Measurements from ENCODE around the gene LGMN. TPM values are rescaled to one million over a fixed set of nuclear protein-coding genes. Genes with fewer than 3 reads are reported as not detected.
A peak's percentile ranks its signal among the peaks of the same experiment; 100 is the strongest.

Gene LGMN
- total RNA-seq, 2 donors from 2014 or later: 83.6 to 167 TPM

DNA sequence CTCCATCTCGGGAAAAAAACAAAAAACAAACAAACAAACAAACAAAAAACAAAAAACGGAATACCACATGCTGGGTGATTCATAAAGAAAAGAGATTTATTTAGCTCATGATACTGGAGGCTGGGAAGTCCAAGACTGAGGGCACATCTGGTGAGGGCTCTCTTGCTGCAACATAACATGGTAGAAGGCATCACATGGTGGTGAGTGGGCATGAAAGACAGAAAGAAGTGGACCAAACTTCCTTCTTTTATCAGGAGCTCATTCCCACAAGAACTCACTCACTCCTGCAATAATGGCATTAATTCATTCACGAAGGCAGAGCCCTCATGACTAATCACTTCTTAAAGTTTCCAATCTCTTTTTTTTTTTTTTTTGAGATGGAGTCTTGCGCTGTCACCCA is 8.0 kb upstream of the LGMN start:
- Histone ChIP-seq H3K27ac (no peak overlapping the region), H3K4me1 (ENCODE audit: control insufficient read depth in 1 of 2, low read depth in 2 of 2) (no peaks in the 10 kb centered on the region), H3K36me3 (no peaks in the 10 kb centered on the region), H3K9me3 (no peaks in the 10 kb centered on the region), H3K4me3 (no peak overlapping the region), H3K27me3 (replicated peaks; ENCODE audit: insufficient read depth) (no peaks in the 10 kb centered on the region)
- no peak for ATAC-seq (ENCODE audit: insufficient number of reproducible peaks, low FRiP score, low read depth)
- no peak for DNase-seq (ENCODE audit: low spot score)
- TF ChIP-seq, protein P1, sequence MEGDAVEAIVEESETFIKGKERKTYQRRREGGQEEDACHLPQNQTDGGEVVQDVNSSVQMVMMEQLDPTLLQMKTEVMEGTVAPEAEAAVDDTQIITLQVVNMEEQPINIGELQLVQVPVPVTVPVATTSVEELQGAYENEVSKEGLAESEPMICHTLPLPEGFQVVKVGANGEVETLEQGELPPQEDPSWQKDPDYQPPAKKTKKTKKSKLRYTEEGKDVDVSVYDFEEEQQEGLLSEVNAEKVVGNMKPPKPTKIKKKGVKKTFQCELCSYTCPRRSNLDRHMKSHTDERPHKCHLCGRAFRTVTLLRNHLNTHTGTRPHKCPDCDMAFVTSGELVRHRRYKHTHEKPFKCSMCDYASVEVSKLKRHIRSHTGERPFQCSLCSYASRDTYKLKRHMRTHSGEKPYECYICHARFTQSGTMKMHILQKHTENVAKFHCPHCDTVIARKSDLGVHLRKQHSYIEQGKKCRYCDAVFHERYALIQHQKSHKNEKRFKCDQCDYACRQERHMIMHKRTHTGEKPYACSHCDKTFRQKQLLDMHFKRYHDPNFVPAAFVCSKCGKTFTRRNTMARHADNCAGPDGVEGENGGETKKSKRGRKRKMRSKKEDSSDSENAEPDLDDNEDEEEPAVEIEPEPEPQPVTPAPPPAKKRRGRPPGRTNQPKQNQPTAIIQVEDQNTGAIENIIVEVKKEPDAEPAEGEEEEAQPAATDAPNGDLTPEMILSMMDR (IDR thresholded peaks at IDR 0.05): no peak

DNA sequence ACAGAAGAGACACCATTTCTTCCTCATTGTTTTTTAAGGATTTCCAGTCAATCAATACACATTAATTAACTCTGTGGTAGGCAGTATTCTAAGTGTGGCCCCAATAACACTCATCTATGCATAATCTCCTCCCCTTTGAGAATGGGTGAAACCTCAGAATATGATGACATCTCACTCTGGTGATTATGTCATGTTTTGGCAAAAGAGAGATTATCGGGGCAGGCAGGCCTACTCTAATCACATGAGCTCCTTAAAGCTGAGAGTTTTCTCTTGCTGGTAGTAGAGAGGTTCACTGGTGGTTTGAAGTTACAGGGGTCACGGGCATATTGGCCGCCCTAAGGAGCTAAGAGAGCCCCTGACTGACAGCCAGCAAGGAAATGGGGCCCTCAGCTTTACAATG is 7.1 kb upstream of the LGMN start:
- no peak for ATAC-seq (ENCODE audit: insufficient number of reproducible peaks, low FRiP score, low read depth)
- Histone ChIP-seq H3K36me3 (no peaks in the 10 kb centered on the region), H3K4me3 (no peak overlapping the region), H3K9me3 (no peaks in the 10 kb centered on the region), H3K27me3 (replicated peaks; ENCODE audit: insufficient read depth) (no peaks in the 10 kb centered on the region), H3K27ac (no peak overlapping the region), H3K4me1 (ENCODE audit: control insufficient read depth in 1 of 2, low read depth in 2 of 2) (no peaks in the 10 kb centered on the region)
- TF ChIP-seq, protein P1 (IDR thresholded peaks at IDR 0.05): no peak
- no peak for DNase-seq (ENCODE audit: low spot score)

DNA sequence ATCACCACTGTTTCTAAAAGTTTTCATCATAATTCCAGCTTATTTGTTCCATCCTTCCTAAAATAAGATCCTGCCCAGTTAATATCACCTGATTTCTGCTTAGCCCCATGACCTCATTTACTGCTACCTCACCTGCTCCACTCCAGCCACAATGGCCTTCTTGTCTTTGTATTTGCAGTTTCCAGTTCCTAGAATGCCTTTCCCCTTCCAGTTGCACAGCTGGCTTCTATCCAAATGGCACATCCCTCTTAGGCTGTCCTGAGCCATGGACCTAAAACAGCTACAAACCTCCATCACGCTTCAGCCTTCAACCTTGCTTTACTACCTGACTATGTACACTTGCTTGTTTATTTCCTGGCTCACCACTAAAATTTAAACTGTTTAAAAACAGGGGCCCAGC is 6.5 kb upstream of the LGMN start:
- Histone ChIP-seq H3K4me3 (no peak overlapping the region), H3K36me3 (no peaks in the 10 kb centered on the region), H3K4me1 (ENCODE audit: control insufficient read depth in 1 of 2, low read depth in 2 of 2) (no peaks in the 10 kb centered on the region), H3K27ac (no peak overlapping the region), H3K27me3 (replicated peaks; ENCODE audit: insufficient read depth) (no peaks in the 10 kb centered on the region), H3K9me3 (no peaks in the 10 kb centered on the region)
- ATAC-seq (ENCODE audit: insufficient number of reproducible peaks, low FRiP score, low read depth) (no peak), DNase-seq (ENCODE audit: low spot score) (no peak)
- TF ChIP-seq, protein P1 (IDR thresholded peaks at IDR 0.05): no peak

DNA sequence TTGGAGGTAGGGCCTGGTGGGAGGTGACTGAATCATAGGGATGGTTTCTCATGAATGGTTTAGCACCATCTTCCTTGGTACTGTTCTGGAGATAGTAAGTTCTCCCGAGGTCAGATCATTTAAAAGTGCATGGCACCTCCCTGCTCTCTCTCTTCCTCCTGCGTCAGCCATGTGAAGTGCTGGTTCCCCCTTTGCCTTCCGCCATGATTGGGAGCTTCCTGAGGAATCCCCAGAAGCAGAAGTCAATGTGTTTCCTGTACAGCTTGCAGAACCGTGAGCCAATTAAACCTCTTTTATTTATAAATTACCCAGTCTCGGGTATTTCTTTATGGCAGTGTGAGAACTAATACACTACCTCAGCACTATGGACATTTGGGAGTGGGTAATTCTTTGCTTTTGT is 4.8 kb upstream of the LGMN start:
- DNase-seq (ENCODE audit: low spot score): no peak
- TF ChIP-seq, protein P1 (IDR thresholded peaks at IDR 0.05): no peak
- no peak for ATAC-seq (ENCODE audit: insufficient number of reproducible peaks, low FRiP score, low read depth)
- Histone ChIP-seq H3K36me3 (no peaks in the 10 kb centered on the region), H3K4me1 (ENCODE audit: control insufficient read depth in 1 of 2, low read depth in 2 of 2) (peaks cover 0 to 6% of the 10 kb centered on the region in 2 donors), H3K4me3 (no peak overlapping the region), H3K27ac (peak overlapping the region in 1 of 2 donors; percentile 38), H3K9me3 (no peaks in the 10 kb centered on the region), H3K27me3 (replicated peaks; ENCODE audit: insufficient read depth) (no peaks in the 10 kb centered on the region)

DNA sequence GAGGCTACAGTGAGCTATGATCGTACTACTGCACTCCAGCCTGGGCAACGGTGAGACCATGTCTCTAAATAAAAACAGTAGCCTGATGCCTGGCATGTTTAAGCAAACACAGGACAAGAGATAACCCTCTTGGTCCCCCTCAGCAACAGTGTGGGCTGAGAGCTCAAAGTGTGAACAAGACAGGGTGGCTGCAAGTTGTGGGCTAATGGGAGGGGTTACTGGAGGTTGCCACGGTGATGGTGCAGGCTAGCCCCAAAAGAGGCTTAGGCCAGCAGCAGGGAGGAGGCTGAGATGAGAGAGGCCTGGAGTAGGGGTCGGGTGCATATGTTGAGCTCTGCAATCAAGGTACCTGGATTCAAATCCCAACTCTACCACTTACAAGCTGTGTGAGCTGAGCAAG is 3.4 kb upstream of the LGMN start:
- Histone ChIP-seq H3K4me3 (no peak overlapping the region), H3K27me3 (replicated peaks; ENCODE audit: insufficient read depth) (no peaks in the 10 kb centered on the region), H3K9me3 (no peaks in the 10 kb centered on the region), H3K4me1 (ENCODE audit: control insufficient read depth in 1 of 2, low read depth in 2 of 2) (peaks cover 2 to 13% of the 10 kb centered on the region in 2 donors), H3K36me3 (no peaks in the 10 kb centered on the region), H3K27ac (no peak overlapping the region)
- ATAC-seq (ENCODE audit: insufficient number of reproducible peaks, low FRiP score, low read depth) (no peak), DNase-seq (ENCODE audit: low spot score) (no peak)
- TF ChIP-seq, protein P1 (IDR thresholded peaks at IDR 0.05): no peak

All from thoracic aorta (tissue), 2 donors.